Activated T-cell treated with anti-CD3 and anti-CD28 coated beads for 48 hours (primary cell): ENCODE measurements around the gene KIAA1614.

Experiments used
- DNase-seq: peaks from one replicate; pipeline ENCODE4 v3.0.0-alpha.2; 2020; ENCODE audit warnings: low read depth

The KIAA1614 gene, protein sequence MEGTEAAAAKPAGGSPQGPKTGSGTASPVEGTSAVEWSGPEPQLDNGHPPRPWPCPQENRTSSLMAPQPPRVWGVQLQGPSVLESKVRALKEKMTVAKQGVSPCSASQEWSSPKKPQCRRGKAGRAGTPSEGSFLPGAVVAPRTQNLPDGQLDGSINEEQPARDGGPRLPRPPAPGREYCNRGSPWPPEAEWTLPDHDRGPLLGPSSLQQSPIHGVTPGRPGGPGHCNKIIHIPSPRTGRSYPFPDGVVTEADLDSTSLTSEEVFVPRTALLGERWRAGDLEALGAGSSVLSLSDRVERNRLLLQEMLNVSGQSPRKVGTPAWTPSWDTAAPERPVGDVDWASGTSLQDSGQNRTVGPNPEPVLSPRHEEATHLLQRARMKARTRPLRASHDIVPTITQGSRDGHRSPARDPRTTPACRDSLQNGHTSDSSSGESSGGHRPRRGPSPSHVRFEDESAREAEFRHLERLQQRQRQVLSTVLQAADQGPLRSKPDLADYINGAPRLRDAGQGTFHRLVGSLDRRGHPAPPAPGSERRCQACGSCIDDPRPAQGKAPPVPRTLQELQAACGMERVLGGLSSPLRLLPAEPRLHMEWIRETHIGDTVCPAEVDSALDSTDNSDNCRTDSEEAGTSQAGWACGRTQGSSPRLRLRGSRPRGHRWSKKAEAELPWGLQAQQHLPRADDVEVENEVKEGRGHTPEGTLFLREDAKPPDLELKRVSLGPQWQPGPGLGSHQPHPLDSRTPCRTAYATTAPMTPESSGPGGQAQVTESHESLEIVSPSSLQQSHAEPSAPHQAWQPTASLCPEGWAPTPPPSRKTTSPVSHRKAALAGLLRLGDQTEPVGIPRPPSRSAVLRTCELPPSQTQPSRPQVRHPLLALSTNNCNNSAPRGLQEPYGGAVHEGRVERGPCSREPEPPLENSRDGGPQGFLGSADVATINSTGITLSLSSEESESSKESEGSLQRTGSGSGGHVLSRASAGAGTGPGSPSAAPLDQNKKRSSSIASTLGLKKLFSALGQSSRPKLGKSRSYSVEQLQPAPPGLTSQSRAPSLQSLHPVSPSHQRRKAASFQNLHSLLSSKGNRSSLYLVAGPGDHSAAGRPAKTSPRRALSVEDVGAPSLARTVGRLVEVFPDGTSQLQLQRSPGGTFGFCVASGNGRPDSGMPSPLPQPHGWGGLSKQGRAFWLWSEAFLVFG

DNA sequence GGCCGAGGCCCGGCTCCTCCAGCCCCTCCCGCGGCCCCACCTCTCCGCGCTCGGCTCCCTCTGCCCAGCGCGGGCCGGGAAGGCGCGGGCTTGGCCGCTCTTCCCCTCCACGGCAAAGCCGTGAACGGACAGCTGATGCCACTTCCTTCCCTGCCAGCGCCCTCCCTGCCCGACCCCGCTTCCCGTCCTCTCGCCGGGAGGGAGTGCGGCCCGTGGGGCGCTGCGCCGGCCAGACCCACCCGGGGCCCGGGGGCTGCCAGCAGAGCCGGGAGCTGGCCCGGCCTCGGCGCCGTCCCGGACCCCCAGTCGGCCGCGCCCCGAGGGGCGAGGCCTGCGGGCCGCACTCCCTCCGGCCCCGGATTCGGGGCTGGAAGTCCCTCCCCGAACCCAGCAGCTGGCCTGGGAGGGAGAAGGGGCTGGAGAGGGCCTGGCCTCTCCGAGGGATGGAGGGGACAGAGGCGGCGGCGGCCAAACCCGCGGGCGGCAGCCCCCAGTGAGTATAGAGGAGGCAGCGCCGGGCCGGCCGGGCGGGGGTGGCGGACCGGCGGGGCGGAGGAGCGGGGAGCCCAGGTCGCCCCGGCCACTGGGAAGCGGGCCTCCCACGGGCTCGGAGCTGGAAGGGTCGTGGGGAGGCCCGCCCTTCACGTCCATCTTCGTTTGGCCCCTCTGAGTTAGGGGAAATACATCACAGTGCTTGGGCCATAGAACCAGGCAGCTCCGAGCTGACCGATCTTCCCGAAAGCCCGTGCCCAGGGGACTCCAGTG, at the start of gene KIAA1614:
KIAA1614 (plus strand) TSS at position 97 of the 765 bp plus-strand sequence; CDS start at position 444, 347 bp downstream.
- DNase-seq, result no peak

DNA sequence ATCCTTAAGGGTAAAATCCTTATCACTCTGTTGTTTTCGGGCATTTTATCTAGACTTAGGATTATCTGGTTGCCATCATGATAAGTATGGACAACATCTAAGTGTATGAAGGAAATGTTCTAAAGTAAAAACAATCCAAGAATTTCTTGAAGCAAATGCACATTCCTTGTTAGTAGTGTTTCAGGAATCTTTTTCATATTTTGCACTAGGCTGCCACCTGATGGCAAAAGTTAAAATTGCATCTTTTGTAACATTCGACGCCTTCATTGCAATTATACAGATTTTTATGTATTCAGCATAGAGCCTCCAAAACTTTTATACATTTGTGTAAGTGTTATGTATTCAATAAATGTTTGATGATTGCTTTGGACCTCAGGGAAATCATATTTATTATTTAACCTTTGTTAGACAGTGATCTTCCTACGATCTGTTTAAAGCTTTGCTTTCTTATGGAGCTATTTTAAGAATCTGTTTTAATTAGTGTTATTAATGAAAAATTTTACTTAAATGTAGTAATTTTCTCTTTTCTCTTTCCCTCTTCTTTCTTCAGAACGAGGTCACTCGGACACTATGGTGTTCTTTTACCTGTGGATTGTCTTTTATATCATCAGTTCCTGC, 49.4 kb upstream of the KIAA1614 start:
- no peak for DNase-seq

DNA sequence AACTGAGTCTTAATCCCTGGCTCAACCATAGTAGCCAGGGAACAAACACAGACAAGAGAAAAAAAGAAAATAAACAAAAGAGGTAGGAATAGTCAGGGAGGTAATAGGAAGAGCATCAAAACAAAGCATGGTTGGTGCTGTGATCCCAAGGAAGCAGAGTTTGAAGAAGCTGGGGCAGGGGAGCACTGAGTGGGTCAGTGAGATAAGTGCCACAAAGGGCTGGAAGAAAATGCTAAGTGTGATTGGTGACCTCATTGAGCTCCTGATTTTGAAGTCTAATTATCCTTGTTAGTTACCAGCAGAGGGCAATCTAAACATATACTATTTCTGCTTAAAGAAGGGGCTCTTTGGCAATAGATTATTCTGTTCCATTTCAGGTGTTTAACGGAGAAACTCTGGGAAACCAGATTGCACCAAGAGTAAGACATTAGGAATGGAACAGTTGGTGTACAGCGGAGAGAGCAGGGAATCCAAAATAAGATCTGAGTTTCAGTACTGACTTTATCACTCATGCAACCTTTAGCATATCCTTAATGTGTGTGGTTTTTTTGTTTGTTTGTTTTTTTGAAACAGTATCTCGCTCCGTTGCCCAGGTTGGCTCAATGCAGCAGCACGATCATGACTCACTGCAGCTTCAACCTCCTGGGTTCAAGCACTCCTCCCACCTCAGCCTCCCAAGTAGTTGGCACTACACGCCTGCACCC, 30.7 kb upstream of the KIAA1614 start:
- DNase-seq, result no peak

DNA sequence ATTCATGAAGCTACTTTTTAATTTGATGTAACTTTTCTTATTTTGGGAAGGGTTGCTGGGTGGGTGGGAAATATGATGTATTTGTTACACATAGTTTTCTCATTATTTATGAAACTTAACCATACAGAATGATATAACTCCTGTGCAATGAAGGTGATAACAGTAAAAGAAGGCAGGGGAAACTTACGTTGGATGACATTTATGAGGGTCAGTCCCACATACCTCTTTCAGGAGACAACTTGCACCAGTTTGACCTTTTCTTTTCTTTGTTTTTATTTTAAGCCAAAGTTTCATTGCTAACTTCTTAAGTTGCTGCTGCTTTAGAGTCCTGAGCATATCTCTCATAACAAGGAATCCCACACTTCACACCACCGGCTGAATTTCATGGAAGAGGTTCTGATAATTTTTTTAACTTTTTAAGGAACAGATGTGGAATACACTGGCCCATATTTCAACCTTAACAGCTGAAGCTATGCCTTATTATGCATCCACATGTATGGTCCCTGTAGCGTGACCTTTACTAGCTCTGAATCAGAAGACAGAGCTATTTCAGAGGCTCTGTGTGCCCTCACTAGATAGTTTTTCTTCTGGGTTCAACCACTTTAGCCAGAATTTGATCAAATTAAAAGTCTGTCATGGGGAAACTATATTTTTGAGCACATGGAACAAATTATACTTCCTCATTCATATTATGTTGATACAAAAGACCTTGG, 28.0 kb upstream of the KIAA1614 start:
- DNase-seq, result no peak

DNA sequence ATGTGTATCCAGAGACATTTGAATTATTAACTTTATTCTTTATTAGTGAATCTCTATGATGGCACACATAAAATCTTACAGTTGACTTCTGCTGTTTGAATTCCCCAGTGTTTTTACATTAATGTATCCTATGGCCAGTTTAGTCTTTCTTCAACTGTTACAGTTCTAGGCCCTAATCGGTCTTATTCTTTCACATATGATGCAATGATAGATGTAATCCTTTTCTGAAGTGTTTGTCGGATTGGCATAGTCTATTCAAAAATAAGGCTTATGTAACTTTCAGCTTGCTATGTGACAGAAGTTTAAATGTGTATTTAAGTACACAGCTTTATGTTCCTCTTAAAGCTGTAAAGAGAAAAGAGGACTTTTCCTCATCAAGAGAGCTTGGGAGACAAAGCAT, 26.4 kb upstream of the KIAA1614 start:
- no peak for DNase-seq

DNA sequence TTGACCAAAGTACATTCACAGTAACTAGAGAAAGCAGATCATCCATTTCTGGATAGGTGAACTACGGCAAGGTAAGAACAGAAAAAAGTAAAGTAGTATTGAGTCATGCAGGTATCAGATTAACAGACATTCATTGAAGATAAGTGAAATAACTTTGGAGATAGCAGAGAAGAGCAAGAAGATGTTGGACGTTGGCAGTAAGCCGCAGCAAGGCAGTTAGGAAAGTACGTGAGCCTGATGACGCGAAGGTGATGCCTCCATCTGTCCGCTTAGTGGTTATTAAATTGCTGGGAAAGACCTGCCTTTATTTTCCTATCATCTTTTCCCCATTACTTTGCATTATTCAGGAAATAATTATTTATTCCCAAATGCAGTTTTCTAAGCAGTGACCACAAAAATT, 24.9 kb upstream of the KIAA1614 start:
- DNase-seq, result no peak

DNA sequence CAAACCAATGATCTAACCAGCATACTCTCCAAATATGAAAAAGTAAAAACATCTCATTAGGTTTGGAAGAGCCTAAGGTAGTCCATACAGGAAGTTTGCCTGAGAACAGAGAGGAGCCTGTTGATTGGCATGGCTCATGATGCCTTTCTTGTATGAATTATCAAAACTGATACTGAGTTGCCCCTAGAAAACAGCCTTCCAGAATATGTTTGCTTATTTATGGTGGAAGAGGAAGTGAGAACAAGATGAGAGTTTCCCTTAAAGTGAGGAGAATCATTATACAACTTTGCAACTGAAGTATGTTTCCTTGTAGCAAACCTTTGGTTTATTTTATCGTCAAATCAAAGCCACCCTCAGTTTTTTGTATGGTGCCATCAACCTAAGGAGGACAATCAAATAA, 23.8 kb upstream of the KIAA1614 start:
- no peak for DNase-seq

DNA sequence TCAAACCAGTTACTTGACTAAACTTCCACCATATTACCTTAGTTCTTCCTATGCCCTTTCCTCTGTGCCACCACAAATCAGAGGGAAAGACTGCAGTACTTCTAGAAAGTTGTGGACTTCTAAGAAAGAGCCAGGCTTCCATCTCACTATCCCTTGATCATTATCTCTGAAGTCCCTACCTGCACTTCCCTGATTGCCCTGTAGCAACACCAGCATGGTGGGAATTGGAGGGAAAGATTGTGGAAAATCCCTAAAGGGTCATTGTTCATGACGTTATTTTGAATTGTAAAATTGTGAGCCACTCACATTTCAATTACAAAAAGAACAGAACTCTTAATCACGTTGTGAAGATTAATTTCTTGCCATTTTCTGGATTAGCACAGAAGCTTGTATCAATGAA, 23.4 kb upstream of the KIAA1614 start:
- no peak for DNase-seq

DNA sequence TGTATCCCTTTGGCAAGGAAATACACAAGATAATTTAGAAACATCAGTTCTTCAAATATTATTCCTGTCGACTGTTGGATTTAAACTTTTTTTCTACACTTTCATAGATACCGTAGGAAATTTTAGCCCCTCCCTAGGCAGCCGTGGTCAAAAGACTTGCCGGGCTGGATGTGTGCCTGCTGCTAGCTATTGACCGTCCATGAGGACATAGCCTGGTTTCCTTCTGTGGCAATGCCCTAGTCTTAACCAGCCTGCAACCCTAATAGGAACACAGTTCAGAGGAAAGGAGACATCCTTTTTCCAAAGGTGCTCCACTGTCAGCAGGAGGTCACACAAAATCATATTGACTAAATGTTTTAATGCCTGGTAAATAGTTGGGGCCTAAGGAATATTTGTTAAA, 20.4 kb upstream of the KIAA1614 start:
- DNase-seq, result no peak

DNA sequence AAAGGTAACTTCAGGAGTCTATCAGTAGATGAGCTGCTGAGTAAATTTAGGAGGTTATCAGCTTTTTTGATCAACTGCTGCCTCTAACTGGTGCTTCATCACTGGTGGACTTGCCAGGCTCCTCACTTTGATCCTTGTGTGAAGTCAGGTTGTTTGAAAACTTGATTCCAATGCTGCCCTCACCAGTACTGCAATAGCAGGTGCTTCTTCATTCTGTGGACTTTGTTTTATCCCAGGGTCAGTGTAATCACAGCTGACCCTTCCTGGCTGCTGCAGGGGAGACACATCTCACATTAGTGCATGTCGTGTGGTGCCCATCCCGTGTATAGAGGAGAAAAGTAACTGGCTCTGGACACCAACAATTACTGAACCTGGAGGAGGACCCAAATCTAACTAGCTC, 20.0 kb upstream of the KIAA1614 start:
- no peak for DNase-seq

DNA sequence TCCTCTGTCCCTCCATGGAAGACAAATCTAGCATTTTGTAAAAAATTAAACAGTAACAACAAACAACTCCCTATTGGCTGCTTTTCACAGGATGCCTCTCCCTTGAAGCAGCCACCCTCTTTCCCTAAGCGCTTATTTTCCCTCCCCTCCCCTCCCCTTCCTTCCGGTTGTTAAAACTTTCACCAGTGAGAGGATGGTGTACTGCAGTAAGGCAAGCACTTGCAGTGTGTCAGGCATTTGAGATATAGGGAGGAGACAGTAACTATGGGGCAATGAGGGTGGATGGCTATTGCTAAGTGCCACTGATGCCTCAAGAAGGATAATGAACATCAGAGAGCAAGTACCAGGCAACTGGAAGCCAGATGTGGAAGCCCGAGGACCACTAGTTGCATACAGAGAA, 19.1 kb upstream of the KIAA1614 start:
- no peak for DNase-seq

DNA sequence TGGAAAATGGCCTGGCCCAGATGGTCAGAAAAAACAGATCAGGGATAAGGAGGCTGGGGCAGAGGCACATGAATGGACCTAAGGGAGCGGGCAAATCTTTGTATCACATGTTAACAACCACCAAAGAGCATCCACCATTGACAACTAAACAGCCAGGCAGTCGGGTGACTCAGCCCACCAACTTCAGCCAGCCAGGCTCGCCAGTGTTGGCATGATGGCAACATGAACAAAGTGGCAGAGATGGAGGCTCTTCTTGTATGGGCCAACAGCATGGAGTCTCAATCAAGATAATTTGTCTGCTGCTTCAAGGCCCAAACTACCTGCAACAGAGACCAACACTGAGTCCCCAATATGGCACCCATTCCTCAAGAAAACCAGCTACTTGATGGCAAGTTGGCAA, 16.5 kb upstream of the KIAA1614 start:
- DNase-seq, result no peak

DNA sequence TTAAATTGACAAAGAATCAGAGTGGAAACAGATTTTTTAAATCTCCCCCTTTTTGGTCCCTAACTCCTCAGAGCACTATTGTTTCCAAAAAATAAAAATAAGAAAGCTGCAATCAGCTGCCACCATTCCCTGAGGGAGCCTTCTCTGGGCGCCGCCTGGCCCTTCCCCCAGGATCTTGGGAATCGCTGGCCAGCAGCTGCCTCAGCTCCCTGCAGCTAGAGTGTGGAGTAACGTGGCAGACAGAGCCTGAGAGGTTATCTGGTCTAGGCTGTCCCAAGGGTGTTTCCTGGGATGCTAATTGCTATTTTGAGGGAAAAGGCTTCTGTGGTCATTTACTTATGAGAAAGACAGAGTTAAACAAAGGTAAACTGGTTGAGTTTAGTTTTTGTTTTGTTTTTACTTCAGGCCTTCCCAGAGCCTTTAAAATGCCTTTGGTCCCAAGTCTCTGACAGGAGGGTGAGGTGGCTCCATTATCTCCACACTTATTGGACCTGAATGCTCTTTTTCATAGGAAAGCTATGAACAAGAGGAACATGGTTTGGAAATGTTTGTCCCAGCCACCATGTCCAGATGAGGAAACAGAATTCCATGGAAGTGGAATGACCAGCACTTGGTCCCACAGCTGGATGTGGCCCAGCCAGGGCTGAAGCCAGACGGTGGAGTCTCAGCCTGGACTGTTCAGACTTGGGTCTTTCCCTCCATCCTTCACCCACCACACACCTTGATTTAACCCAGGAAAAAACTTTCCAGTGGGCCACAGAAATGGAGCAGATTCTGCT, 14.1 kb upstream of the KIAA1614 start:
- DNase-seq, result no peak

DNA sequence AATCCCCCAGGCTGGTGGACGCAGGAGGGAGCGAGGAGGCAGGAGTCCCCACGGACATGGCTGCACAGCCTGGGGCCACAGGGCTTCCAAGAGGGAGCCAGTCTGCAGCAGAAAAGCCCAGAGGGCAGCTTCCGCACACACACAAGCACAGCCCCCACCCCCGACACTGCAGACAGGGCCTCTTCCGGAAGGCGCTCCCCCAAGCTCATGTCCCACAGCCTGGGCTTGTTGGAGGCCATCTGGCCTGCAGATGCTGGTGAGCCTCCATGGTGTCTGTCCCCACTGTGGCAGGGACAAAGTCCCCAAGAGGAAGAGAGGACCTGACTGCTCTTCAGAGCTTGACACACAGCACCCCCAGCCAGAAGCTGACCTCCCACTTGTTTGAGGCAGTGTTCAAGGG, 13.4 kb upstream of the KIAA1614 start:
- DNase-seq, result no peak

DNA sequence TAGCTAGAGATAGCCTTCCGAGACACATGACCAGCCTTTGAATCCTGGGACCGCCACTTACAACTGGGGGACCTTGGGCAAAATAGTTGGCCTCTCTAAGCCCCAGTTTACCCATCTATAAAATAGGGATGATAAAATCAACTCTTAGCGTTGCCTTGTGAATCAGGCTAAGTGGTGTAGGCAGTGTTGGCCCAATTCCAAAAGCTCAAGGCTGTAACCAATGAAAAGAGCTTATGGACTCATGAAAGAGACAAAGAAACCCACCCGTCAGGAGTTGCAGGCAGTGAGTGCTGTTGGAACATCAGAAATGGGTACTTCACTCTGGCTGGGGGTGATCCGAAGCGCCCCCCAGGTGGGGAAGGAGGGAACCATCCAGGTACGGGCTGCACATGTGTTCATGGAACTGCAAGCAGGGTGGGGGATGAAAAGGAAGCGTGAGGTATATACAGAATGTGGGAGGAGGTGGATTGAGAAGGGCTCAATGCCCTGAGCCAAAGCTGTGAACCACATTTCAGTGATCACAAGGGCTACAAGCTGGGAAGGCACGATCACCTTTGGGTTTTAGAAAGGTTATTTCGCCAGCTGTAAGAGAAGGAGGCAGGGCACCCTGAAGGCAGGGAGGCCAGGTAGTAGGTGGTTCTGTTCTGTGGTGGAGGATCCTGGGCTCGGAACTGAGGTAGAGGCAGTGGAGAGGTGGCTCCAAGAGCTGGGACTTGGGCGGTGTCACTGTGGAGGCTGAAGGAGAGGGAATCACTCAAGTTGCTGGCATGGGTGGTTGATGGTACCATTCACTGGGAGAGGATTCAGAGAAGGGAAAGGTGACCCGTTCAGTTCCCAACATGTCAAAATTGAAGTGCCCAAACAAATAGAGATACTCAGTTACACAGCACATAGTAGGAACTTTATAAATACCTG, 11.4 kb upstream of the KIAA1614 start:
- DNase-seq, result no peak

DNA sequence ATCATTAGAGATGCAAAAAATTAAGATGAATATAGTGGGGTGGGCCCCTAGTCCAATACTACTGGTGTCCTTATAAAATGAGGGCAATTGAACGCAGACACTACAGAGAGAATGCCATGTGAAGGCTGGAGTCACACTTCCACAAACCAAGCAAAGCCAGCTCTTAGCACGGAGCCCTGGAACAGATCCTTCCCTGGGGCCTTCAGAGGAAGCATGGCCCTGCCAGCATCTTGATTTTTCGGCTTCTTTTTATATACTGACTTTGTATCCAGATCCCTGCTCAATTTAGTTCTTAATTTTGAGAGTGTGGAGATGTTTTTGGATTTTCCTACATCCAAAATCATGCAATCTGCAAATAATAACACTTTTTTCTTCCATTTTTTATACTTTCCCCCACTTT, 10.2 kb upstream of the KIAA1614 start:
- DNase-seq, result no peak

DNA sequence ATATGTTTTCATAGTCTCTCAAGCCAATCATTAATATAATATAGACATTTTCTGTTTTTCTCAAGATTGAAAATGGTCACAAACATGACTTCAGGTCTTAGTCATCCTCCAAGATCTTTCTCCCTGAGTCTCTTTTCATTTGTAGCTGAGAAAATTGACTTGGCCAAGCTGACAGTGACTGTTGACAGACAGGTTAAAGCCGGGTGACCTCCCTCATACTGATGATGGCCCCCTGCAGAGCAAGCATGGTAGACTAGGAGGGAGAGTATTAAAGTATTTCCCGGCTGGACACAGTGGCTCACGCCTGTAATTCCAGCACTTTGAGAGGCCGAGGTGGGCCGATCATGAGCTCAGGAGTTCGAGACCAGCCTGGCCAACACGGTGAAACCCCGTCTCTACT, 6.8 kb upstream of the KIAA1614 start:
- no peak for DNase-seq

DNA sequence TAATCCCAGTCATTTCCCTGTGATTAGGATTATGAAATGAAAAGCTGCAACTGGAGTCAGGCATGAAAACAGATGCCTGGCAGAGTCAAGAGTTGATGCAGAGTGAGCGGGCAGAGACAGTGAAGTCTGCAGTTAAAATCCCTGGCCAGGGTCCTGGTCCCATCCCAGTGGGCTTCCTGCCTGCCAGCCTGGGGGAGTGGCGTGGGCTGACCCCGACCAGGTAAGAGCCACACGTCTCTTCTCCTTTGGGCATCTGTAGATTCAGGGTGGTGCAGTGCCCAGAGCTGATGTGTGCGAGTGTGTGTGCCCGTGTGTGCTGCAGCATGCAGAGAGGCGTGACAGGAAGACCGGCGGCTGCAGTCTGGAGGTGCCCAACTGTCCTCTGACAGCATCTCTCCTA, 6.2 kb upstream of the KIAA1614 start:
- no peak for DNase-seq
